HL-60/S4 treated with phorbol 12-myristate 13-acetate at 8.2 ng/mL for 4 days and 3 days (cell line): ENCODE measurements around the gene TMTC1.

Source experiments
- in situ Hi-C: fragments of 300-500 bp; cut with MboI; formaldehyde crosslinking; loops from 2 replicates; pipeline ENCODE4 v1.15.0; 2022; ENCODE audit warnings: low sequenced_read_pairs

The TMTC1 gene

GRCh38 chr12:29741342-29742241 is 42.1 kb downstream of the TMTC1 start:
- in situ Hi-C loops: no loop called here

- in situ Hi-C loops: no loop called here
These were observed 44.3 kb downstream of the TMTC1 start for GRCh38 chr12:29739279-29739991.

DNA sequence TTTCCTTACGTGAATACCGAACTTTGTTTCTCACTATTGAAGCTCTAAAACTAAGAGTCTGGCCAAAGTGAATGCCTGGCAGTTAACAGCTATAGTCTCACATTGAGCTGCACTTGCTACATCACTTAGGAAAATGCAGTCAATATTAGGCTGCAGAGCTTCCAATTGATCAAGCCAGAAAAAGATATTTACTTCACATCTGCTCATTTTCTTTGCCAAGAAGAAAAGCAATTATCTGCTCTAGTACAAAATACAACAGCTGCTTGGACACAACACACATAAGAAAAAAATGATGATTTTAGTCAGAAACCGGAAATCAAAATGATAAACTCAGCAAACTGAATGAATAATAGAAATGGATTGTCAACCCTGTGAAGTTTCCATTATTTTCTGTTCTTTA is 45.4 kb downstream of the TMTC1 start:
- in situ Hi-C loops: no loop called here

DNA sequence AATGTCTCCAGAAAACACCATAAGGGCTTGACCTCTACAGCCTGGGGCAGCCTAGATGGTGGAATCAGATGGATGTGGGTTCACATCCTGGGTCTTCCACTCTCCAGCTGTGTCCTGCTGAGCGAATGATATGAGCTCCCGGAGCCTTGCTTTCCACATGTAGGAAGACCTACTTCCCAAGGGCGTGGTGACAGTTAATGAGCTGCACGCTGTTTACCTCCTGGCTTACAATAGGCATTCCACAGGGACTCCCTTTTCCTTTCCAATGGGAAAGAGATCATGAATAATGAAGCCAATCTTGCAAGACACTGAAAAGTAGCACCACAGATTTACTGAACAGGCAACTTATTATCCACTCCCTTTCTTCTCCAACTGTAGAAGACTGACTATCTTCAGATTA is 46.1 kb downstream of the TMTC1 start:
- in situ Hi-C loops: no loop called here

DNA sequence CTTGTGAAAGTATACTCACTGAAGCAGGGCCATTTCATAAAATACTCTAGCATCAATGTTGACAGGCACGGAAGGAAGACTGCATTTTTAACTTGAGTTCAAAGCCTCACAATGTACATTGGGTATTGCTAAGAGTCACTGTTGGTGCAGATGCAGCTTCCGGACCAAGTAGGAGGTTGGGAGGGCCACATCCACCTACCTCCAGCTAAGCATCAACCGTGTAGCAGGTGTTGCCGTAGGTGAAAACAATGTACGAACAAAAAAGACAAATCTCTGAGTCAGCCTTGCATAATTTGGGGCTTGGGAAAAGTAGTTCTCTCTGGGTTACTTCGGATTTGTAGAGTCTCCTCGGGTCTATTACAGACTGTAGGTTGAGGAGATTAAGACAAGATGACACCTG is 48.1 kb downstream of the TMTC1 start:
- in situ Hi-C loops: no loop called here

DNA sequence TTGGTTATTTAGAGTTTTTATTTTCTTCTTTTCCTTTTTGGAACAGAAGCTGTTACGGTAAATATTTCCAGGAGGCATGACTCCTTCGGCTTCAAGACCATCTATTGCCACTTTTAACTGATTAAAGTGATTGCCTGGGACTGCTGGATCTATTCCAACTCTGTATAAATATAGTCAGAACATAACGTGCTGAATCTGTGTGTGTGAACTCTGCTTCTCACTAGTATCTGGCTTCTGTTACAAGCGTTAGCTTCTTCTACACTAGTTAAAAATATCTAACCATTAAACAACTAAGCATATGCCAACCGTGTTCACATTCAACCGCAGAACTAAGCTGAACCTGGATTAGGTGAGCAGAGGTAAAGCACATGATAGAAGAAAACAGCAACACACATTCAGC is 49.0 kb downstream of the TMTC1 start:
- in situ Hi-C loops: no loop called here

DNA sequence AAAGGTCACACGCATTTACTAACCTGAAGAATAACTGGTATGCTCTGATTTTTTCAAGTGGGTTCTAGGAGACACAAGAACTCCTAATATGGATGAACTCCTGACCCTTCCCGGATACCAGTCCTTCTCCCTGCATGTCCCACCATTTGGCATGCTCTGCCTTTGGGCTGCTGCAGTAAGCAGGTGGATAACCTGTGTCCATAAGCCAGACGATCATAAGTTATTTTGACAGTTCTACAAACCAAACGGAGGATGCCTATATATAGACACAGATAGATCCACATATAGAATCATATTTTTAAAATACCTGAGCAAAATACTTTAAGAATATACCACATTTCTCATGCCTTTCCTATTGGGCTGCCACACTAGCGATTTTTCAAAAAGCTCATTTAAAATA is 49.4 kb downstream of the TMTC1 start:
- in situ Hi-C loops: no loop called here

- in situ Hi-C loops: no loop called here
These were observed 50.2 kb downstream of the TMTC1 start for GRCh38 chr12:29733501-29733900.

GRCh38 chr12:29733060-29733459 is 50.7 kb downstream of the TMTC1 start:
- in situ Hi-C loops: no loop called here

GRCh38 chr12:29732593-29732992 is 51.1 kb downstream of the TMTC1 start:
- in situ Hi-C loops: no loop called here

DNA sequence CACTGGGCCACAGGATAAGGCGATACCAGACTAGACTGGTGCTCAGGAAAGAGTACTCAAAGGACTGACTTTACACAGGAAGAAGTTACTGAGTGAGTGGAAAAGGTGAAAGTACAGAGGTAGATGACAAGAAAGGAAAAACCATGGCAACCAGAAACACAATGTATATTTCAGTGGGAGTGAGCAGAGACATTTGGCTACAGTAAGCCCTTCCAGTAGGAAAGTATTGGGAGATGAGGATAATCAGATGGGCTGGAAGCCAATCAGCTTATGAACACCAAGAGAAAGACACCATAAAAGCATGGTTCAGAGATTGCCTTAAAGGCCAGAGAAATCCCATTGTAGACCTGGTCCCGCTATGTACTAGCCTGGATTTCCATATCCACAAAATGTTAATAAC is 51.6 kb downstream of the TMTC1 start:
- in situ Hi-C loops: no loop called here

DNA sequence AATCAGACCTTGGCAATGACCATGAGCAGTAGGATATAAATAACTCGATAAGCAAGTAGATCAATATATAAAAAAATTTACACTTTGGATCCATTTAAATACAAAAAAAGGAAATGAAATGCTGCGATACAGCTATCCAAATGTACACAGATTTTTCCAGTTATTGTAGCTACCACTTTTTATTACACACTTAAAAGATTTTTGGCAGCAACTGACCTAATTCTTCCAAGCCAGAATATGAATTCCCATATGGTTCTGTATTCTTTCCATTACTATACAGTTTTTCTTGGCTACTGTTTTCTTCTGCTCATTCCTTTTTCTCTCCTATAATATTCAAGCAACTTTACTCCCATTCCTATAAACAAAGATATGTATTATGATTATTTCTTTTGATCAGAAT is 52.2 kb downstream of the TMTC1 start:
- in situ Hi-C loops: no loop called here

DNA sequence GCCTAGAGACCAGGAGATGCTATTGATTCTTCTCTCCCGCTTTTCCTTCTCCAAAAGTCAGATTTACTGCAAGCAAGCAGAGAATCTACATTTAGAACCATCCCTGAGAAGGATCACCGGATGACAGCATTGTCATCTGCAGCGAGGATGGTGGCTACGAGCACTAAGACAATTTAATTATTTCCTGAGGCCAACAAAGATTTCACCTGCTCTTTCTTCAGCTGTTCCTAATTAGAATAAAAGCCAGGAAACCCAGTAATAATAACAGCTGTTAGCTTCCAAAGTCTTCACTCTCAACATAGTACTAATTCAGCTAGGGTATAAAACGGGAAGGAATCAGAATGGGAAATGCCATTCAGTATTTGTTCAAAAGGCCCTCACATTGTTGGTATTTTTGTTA is 53.3 kb downstream of the TMTC1 start:
- in situ Hi-C loops: no loop called here

- in situ Hi-C loops: no loop called here
These were observed 55.7 kb downstream of the TMTC1 start for GRCh38 chr12:29728030-29728429.

DNA sequence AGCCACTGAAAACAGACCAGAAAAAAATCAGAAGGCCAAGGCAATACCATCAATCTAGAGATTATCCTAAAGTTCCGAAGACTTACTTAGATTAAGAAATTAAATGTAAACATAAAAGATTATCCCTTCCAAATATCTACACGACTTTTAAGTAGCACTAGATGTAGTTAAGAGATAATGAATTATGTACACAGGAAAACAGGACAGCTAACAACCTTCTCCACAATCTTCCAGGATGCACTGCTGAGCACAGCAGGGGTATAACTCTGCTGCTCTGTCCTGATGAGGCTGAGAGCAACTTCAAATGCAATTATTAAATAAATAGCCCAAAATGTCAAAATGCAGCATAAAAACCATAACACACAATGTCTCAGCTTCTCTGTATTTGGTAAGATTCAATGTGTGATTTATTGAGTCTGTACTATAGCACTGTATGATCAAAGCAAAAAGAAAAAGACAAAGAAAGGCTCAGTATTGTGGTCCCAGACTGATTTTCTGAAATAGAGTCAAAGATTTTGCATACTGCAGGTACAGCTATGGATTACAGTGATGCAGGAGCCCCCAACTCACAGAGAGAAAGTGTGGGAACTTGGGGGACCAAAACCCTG is 56.9 kb downstream of the TMTC1 start:
- in situ Hi-C loops: no loop called here

DNA sequence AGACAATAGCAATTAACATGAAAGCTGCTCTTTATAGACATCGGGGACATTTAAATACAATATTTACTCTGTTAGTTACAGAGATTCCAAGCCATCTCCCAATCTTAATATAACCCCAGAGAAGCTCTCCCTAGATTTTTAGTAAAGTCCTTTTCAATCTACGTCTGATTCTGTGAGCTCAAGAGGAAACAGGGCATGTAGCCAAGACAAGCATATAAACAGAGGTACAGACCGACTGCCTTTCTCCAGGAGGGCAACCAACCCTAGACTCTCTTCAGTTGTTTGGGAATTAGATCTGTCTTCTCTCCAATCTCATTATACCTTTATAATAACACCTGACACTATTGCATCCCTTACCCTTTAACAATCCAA is 57.4 kb downstream of the TMTC1 start:
- in situ Hi-C loops: no loop called here

- in situ Hi-C loops: no loop called here
These were observed 58.0 kb downstream of the TMTC1 start for GRCh38 chr12:29725587-29726320.

DNA sequence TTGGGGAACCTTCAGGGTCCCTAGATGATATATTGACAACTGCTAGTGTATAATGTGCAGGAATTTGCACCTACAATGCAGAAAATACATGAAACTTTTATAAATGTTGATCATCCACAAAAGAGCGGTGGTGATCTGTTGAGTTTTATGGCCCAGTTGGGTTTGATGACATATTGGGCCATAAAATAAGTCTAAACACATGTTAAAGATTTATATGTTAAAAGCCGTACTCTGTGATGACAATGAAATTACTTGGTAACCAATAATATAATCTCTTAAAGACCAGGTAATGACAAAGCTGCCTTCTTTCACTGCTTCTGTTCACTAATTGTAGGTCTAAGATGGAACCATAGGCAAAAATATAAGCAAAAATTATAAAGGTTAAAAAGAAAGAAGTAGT is 61.6 kb downstream of the TMTC1 start:
- in situ Hi-C loops: no loop called here

DNA sequence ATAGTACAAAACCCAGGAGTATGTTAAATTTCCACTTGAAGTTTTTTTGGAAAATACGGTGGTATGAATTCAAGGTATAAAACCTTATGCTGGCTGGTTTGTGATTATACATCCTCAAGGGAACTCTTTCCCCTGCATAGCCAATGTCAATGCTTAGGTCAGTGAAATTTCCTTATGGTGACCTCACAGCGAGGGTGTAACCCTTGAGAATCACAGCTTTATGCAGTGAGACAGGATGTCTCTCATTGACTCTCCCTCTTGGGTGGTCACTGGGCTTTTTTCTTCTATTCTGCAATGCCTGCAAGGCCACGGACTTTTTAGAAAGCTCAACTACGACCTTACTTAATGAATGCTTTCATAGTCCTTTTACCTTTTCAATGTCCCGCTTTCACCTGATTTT is 64.4 kb downstream of the TMTC1 start:
- in situ Hi-C loops: no loop called here

- in situ Hi-C loops: no loop called here
These were observed 66.1 kb downstream of the TMTC1 start for GRCh38 chr12:29717540-29718100.

DNA sequence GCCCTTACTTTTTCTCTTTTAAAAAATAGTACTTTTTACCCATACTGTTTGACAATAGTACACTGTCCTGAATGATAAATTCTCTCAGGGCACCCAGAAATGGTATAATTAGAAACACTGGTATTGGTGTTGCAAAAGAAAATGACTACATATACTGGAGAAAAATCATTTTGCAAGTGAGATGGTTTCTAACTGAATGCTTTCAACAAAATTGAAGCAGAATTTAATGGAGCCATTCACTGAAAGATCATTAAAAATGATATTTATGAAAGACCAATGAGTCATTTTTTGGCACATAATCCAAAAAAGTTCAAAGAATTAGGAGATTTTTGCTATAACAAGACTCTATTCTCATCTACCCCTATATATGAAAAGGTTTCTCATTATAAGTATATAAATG is 68.8 kb downstream of the TMTC1 start:
- in situ Hi-C loops: no loop called here
